GM21619 (cell line): Measurements from ENCODE around the gene RSBN1L.
"Not testable (repeated sequence)": the region's sequence is repeated elsewhere in the genome, so short reads cannot be mapped to it uniquely, and the experiment has no call there.

Experiments used
- ATAC-seq: cut with Tn5 transposase; IDR thresholded peaks from one replicate; pipeline ENCODE4 v1.9.1; 2021; ENCODE audit not compliant: unreplicated experiment

Gene RSBN1L

DNA sequence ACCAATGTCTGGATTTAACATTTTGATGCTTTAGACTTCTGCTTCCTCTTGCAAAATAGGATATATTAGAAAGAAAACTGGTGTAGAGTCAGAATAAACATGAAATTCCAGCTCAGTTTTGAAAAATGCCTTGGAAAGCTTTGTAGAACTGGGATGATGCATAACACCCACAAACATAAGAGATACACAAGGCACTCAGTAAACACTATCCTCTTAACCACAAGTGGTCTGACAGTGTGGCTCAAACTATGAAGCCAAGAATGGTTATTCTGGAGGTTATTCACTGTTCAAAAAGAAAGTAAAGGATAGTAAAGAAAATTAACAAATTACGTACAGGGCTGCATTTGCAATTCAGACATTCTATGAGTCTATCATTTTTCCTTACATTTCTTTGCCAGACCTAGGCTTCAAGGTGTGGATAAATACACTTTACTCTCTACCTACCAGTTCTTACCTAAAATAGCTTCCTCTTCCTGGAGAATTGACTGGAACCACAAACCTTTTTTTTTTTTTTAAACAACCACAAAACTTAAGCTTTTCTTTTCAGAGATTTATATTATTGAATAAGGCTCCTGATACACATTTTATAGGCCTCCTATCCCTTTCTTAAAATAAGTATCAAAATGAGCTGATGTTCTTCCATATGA is 9.0 kb upstream of the RSBN1L start:
- no peak for ATAC-seq

DNA sequence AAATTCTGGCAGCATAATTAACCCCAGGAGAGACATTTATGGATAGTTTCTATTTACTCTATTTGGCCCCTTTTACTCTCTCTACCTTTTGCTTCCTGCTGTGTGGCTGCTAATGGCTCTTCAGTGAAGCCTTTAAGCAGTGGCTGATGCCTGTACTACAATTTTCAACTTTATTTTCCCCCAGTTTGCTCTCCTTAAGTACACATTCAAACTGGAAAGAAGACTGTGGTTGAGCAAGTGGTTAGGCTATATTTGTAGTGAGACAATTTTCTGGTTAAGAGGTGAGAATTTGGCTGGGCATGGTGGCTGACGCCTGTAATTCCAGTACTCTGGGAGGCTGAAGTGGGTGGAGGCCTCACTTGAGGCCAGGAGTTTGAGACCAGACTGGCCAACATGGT is 8.5 kb upstream of the RSBN1L start:
- peak; percentile 47 for ATAC-seq

DNA sequence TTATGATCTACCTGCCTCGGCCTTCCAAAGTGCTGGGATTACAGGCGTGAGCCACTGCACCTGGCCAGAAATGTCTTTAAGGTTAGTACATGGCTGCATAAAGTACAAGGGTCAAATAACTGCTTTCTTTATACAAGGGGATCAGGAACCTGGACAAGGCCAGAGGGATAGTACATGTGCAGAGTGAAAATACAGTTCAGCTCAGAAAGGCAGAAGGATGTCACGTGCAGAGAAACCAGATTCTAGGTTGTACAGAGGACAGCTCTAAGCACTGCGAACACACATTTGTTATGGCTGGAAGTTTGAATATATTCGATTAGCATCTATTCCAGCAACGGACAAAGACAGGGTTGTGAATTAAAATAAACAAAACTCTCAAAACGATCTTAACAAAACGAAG is 6.0 kb upstream of the RSBN1L start:
- ATAC-seq: no peak

DNA sequence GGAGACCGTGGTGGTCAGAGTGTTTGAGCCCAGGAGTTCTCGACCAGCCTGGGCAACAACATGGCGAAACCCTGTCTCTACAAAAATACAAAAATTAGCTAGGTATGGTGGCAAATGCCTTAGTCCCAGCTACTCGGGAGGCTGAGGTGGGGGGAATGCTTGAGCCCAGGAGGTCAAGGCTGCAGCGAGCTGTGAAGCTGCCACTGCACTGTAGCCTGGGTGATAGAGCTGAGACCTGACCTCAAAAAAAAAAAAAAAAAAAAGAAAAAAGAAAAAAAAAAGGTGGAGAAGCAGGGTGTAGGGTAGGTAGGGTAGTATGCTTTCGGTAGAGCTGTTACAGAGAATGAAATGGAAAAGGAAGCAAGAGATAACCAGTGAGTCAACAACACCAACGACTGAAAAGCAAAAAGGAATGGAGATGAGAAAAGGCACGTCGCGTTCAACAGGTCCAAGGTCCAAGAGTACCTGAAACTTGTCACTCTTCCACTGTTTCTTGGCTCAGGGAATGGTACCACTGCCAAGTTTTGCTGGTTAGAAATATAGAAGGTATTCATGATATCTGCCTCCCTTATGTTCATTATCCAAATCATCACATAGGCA is 4.3 kb upstream of the RSBN1L start:
- no peak for ATAC-seq

DNA sequence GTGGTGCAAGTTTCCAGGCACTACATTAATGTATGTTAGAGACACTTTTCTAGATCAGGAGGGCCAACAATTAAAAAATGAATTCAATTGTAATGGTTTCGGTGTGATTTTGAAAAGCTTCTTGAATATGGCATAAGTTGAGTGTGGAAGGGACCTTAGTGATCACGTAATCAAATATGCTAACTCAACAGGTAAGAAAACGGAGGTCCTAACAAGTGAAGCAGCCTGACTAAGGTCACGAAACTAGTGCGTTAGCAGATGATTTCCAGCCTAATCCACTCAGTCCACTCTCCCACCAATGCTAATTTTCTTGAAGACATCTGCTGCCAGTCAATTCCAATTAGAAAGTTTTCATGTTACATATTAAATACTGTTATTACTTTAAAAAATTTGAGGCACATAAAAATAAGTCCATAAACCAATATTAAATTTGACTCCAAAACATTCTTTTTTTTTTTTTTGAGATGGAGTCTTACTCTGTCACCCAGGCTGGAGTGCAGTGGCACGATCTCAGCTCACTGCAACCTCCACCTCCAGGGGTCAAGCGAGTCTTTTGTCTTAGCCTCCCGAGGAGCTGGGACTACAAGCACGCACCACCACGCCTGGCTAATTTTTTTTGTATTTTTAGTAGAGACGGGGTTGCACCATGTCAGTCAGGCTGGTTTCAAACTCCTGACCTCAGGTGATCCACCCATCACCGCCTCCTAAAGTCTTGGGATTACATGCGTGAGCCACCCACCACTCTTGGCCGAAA is 2.3 kb upstream of the RSBN1L start:
- ATAC-seq: no peak

DNA sequence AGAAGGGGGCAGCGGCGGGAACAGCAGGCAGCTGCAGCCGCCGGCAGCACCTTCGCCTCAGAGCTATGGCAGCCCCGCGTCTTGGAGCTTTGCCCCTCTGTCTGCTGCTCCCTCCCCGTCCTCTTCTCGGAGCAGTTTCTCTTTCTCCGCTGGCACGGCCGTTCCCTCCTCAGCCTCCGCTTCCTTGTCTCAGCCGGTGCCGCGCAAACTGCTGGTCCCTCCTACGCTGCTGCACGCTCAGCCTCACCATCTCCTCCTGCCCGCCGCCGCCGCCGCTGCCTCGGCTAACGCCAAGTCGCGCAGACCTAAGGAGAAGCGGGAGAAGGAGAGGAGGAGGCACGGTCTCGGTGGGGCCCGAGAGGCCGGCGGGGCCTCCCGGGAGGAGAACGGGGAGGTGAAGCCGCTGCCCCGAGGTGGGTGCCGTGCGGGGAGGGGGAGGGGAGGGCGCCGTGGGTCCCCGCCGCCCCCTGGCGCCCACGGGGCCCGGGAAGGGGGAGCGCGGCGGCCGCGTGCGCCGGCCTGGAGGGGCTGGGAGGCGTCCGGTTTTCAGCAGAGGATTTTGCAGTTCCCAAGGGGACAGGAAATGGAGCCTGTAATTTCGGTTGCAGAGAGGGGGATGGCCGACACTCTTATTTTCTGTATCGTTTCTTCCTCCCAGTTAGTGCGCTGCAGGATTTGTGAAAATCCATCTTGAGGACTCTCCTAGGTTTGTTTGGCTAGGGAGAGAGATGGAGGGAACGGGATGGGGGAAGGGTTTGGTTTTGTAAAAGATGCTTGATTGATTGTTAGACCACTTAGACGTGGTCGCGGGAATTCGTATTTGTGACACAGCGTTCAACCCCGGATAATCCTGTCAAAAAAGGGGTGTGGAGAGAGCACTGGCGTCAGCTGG is 630 bp downstream of the RSBN1L start:
- ATAC-seq: peak; percentile 24

DNA sequence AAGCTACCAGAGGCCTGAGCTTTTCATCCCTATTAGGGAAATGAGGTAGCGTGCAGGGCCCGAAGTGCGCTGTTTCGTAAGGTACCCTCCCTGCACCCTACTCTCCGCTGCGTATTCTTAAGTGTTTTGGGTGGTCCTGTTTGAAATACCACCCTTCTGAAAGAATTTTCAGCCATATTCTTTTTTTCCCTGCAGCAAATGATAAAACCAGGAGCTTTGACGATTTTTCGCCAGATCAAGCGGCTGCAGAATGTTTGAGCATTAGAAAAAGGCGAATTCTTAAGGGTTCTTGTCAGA is 1.2 kb downstream of the RSBN1L start:
- ATAC-seq: no peak

DNA sequence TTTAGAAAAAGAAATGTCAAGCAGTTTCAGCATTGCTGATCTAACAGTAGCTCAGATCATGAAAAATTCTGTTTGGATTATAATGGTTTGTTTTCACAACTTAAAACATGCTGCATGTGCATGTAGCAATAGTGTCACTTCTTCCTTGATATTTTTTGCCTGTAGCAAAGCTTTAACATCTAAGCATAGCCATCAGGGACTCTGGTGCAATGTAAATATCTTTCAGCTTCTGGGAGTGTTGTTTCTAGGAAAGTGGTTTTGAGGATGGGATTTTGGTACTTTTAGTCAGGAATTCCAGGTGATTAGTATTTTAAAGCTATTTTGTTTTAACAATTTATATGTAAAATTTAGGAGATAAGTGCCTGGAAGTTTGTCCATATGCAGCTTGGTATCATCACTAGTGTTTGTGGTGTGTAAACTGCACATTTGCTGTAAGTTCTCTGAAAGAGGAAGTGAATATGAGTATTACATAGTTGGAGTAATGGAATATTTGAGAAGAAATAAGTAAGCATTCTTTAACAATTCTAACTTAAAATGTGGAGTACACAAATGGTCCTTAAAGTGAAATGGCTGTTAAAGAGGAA is 1.9 kb downstream of the RSBN1L start:
- ATAC-seq: no peak

DNA sequence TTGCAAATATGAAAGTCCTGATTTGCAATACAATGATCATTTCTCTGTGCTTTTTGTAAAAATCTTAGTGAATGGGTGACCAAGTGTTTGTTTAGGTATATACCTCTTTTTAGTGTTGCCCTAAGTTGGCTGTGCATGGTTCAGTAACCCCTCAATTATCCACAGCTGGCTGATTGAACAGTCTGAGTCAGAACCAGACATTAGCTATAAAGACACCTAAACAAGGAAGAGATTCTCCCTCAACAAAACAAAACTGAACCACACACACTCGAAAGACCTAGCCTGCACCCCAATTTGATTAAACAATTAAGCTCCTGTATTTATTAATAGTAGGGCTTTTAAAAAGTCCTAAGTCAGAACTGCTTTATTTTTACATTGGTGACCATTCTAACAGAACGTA is 2.8 kb downstream of the RSBN1L start:
- peak; percentile 29 for ATAC-seq

DNA sequence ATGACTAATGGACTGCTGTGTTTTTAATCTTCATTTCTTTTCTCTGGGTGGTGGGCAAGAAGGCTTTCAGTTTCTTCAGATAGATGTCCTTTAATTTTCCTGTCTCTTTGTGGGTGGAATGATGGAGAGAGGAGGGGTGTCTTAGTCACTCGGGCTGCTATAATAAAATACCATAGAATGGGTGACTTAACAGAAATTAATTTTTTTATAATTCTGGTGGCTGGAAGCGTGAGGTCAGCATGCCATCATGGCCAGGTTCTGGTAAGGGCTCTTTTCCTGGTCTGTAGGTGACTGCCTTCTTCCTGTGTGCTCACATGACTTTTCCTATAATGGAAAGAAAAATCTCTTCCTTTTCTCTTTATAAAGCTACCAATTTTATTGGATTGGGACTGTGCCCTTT is 6.3 kb downstream of the RSBN1L start:
- ATAC-seq: no peak

DNA sequence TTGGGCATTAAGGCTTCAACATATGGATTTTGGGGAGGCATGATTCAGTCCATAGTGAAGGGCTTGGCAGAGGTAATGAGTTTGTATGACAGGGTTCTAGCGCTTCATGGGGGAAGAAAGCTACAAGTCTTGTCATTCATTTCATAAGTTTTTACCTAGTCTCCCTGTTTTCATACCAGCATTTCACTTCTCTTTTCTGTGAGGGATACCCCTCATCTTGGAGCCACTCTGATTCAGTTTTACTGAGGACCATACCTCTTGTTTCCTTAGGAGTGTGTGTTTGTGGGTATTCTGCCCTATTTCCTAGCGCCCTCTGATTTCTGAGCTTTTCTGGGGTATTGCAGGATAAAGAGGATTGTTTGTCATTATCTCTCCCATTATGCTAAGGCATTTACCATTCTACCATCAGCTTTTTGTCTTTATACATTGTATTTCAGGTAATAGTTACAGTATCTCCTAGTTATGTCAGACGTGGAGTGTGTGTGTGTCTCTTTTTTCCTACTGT is 6.8 kb downstream of the RSBN1L start:
- no peak for ATAC-seq

DNA sequence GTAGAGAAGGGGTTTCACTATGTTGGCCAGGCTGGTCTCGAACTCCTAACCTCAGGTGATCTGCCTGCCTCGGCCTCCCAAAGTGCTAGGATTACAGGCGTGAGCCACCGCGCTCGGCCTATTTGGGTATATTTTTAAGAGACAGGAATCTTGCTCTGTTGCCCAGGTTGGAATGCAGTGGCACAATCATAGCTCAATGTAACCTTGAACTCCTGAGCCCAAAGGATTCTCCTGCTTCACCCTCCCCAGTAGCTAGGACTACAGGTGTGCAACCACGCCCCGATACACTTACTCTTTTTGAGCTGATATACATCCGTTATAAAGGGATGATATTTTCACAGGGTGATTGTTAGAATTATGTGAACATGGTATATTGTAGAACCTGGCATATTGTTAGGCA is 7.4 kb downstream of the RSBN1L start:
- not testable (repeated sequence) for ATAC-seq

DNA sequence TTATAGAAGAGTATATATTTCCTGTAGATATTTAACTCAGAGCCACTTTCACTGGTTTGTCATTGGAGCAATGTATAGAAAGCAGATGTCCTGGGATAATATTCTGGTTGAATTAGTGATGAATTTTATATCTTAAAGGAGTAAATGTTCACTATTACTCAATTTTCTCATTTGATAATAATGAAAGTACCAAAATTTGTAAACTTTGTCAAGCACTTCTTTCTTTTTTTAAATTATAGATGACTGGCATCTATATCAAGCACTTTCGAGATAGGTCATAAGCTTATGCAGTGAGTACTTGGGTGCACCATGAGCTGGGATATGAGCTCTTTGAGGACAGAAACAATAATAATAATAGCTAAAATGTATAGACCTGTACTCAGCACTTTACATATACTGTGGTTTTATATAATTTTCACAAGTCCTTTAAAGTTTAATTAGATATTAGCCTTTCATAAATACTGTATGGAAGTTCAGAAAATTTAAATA is 11.3 kb downstream of the RSBN1L start:
- ATAC-seq: no peak

DNA sequence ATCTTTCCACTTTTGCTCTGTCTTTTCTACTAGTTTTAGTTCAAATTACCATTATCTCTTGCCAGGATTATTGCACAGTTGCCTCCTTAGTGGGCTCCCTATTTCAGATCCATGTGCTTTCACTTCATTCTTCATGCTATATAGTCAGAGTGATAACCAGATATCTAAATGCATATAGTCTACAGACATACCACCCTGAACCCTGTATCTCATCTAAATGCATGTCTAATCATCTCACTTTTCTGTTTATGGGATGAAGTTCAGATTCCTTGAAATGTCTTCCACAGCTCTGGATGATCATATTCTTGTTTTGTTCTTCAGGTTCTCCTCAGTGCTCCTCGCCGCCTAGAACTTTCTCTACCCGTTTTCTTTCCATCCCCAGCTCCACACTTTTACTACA is 13.8 kb downstream of the RSBN1L start:
- ATAC-seq: no peak

DNA sequence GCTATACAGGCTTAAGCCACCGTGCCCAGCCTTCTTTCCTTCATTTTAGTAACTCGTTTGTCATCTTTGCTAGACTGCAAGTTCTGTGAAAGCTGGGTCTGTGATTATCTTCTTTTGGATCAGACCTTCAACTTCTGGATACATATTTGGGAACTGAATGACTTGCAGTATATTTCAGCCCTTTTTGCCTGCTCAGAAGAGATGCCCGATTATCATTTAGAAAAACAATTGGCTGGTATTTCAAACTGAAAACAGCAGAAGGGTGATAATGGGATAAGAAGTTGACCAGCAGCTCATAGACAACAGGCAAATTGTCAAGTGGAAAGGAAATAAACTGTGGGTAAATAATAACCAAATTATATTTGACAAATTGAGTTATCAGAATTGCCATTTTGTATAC is 14.6 kb downstream of the RSBN1L start:
- ATAC-seq: no peak

DNA sequence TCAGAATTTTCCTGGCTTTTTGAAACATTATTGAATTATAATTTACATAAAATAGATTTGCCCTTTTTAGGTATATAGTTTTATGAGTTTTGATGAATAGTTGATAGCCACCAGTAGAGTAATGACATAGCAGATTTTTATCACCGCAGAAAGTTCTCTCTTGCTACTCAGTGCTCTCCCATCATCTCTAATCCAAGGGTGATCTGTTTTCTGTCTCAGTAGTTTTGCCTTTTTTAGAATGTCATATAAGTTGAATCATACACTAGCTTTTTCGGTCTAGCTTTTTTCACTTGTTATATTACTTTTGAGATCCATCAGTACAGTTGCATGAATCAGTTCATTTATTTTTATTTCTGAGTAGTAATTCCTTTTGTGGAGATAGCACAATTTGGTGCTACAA is 17.9 kb downstream of the RSBN1L start:
- no peak for ATAC-seq

DNA sequence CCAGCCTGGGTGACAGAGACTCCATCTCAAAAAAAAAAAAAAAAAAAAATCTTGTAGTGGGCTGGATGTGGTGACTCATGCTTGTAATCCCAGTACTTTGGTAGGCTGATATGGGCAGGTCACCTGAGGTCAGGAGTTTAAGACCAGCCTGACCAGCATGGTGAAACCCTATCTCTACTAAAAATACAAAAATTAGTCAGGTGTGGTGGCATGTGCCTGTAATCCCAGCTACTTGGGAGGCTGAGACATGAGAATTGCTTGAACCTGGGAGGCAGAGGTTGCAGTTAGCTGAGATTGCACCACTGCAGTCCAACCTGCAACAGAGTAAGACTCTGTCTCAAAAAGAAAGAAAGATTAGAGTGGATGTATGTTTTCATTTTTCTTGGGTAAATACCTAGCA is 18.7 kb downstream of the RSBN1L start:
- not testable (repeated sequence) for ATAC-seq

DNA sequence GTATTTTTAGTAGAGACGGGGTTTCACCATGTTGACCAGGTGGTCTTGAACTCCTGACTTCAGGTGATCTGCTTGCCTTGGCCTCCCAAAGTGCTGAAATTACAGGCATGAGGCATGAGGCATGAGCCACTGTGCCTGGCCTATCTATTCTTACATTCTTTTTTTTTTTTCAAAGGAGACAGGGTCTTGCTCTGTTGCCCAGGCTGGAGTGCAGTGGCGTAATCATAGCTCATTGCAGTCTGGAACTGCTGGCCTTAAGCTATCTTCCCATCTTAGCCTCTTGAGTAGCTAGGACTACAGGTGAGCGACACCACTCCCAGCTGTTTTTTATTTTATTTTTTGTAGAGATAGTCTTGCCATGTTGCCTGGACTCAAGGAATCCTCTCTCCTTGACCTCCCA is 20.5 kb downstream of the RSBN1L start:
- no peak for ATAC-seq

DNA sequence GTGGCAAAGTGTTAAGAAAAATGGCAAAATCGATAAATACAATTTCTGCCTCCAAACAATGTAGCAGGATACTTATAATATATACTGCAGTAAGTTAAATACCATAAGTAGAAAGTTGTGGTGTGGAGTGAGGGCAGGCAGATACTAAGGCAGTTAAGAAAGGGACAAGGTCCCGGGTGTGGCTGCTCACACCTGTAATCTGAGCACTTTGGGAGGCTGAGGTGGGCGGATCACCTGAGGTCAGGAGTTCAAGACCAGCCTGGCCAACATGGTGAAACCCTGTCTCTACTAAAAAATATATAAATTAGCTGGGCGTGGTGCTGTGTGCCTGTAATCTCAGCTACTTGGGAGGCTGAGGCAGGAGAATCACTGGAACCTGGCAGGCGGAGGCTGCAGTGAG is 21.3 kb downstream of the RSBN1L start:
- ATAC-seq: not testable (repeated sequence)

DNA sequence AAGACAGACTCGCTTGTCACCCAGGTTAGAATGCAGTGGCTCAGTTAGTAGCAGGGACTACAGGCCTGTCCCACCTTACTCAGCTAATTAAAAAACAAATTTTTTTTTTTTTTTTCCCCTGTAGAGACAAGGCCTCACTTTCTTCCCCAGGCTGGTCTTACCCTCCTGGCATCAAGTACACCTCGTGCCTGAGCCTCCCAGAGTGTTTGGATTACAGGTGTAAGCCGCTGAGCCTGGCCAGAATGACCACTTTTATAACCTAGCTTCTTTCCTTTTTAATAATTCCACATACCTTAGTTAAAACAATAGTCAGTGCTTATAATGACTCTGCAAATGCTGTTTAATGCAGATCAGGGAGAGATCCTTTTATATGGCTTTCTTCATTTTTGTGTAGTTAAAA is 31.3 kb downstream of the RSBN1L start:
- no peak for ATAC-seq
